Islet of Langerhans (tissue), 1 donor: ENCODE results near the gene BAD.
"Not testable (repeated sequence)": the region's sequence is repeated elsewhere in the genome, so short reads cannot be mapped to it uniquely, and the experiment has no call there.

ENCODE experiments used
- FAIRE-seq: peaks from one replicate; lab custom pipeline; 2011; peaks lifted over from hg19 to GRCh38; lab: Jason Lieb, UNC

The BAD gene

DNA sequence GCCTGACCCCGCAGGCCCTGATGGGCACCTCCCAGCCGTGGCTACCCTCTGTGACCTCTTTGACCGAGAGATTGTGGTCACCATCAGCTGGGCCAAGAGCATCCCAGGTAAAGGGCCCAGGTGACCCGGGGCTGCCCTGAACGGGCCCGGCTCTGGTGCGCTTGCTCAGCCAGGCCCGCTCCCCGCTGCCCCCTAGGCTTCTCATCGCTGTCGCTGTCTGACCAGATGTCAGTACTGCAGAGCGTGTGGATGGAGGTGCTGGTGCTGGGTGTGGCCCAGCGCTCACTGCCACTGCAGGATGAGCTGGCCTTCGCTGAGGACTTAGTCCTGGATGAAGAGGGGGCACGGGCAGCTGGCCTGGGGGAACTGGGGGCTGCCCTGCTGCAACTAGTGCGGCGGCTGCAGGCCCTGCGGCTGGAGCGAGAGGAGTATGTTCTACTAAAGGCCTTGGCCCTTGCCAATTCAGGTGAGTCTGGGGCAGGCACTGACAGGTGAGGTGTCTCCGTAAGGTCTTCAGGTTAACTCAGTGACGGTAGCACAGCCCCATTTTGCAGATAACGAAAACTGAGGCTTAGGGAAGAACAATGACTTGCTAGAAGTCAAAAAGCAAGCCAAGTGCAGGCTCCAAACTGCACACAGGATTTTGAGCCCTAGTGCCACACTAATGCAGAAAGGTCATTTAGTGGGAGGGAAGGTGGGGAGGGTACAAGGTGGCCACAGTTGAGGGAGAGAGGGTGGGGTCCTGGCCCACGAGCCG, 30.5 kb upstream of the BAD start:
- no peak for FAIRE-seq

DNA sequence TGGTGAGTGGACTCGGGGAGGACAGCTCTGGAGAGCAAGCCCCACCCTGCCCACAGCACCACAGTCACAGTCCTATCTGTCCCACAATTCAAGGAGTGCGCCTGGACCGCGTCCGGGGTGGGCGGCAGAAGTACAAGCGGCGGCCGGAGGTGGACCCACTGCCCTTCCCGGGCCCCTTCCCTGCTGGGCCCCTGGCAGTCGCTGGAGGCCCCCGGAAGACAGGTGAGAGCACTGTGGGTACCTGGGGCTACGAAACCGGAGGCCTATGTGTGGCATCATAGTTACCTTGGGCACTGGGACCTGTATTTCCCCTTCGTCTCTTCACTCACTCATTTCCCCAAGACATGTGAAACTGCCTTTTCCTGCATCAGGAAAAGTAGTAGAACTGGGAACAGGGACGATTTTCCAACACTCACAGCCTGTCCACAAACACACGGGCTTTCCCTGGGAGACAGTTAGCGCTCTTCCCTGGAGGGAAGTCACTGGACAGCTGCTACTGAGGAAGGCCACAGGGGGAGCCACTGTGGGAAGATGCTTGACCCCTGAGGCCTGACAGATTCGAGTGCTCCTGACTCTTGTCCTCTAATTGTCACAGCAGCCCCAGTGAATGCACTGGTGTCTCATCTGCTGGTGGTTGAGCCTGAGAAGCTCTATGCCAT, 29.8 kb upstream of the BAD start:
- FAIRE-seq = no peak

DNA sequence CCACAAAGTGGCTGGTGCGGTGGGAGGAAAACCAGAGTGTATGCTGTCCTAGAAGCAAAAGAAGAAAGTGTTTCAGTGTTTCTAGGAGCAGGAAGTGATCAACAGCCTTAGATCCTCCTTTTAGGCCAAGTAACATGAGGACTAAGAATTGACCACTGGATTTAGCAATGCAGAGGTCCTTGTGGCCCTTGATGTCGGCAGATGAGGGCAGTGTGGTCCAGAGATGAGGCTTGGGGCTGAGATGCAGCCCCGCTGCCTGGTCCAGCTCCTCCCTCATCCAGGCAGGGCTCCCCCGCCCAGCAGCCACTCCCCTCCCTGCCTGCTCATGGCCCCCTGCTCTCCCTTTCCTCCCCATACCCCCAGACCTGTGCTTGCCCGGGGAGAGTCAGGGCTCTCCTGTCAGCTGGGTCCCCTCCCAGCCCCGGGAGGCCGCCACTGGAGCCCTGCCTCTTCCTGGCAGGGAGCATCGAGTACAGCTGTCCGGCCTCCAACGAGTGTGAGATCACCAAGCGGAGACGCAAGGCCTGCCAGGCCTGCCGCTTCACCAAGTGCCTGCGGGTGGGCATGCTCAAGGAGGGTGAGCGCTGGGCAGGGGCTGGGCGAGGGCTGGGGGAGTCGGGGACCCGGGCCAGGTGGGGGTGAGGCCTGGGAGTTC, 29.2 kb upstream of the BAD start:
- FAIRE-seq = no peak

DNA sequence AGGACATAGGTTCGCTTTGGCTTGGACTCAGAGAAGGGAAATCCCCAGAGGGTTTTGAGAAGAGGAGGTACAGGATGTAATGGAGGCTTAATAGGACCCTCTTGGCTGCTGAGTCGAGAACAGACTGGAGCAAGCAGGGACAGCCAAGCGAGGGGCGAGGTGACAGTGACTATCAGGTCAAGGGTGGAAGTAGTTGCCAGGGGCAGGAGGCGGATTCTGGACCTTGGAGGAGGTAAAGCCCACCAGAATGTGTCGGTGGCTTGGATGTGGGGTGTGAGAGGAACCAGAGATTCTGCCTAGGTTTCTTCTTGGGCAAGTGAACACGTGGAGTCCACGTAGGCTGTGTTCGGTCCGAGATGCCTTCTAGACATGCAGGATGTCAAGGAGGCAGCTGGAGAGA, 28.5 kb upstream of the BAD start:
- no peak for FAIRE-seq

DNA sequence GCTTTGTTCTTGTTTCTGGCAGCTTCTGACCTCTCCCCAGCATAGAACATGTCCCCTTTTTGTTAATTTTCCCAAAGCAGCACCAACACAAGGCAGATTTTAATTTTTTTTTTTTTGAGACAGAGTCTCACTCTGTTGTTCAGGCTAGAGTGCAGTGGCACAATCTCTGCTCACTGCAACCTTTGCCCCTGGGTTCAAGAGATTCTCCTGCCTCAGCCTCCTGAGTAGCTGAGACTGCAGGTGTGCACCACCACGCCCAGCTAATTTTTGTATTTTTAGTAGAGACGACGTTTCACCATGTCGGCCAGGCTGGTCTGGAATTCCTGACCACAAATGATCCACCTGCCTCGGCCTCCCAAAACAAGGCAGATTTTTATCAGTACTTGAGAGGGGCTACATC, 23.3 kb upstream of the BAD start:
- FAIRE-seq = not testable (repeated sequence)

DNA sequence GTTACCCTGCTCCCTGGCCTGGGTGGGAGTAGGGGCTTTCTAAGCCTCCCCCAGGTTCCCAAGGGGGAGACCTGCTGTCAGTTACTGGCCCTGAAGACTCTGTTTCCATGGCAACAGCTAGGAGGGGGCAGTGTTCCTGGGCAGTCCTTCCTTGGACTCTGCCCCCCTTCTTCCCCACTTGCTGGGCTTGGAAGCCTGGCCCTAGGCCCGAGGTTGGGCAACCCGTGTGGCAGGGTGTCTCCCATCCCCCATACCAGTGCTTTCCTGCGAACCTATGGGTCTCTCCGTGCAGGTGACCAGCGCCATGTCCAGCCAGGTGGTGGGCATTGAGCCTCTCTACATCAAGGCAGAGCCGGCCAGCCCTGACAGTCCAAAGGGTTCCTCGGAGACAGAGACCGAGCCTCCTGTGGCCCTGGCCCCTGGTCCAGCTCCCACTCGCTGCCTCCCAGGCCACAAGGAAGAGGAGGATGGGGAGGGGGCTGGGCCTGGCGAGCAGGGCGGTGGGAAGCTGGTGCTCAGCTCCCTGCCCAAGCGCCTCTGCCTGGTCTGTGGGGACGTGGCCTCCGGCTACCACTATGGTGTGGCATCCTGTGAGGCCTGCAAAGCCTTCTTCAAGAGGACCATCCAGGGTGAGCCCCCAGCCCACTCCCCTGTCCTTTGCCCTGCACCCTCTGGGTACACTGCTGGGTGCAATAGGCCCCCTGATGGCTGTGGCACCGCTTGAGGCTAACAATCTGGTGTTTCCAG, 22.6 kb upstream of the BAD start:
- no peak for FAIRE-seq

DNA sequence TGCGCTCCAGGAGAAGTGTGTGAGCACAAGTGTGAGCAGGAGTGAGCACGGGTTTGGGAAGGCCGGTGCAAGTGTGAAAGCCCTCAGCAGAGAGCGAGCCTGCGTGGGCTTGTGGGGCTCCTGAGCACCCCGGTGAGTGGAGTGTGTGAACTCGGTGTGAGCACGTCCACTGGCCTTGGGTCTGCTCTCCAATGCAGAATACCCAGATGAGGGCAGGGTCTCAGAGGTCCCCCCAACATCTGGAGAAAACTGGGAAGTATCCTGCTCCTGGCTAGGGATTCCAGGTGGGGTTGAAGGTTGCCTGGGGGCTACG, 22.1 kb upstream of the BAD start:
- no peak for FAIRE-seq

DNA sequence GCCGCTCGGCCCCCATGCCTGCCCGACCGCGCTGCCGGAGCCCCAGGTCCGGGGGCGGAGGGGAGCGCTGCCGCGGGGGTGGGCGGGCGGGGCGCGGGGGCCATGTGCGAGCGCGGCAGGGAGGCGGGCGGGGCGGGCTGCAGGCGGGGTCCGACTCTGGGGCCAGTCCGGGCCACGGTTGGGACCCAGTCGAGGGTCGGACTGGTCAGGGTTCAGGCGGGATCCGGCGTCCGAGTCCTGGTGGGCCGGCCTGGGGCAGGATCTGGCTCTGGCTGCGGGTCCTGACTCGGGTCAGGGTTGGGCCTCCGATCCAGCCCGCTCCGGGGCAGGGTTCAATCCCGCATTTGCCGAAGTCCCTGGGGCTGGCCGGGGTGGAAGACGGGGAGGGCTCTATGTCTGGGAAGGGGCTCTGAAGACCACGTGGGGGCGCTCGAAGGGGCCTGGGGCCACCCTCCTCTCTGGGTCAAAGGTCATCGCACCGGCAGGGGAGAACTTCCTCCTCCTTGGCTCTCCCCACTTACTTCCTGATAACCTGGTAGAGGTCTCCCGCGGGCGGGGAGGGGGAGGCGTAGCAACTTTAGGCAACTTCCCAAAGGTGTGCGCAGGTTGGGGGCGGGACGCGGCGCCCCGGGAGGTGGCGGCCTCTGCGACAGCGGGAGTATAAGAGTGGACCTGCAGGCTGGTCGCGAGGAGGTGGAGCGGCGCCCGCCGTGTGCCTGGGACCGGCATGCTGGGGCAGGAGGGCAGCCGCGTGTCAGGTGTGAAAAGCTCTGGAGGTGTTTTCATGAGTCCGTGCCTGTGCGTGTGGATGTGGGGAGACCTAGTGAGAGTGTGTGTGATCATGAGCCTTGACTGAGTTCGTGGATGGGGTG, 21.5 kb upstream of the BAD start:
- FAIRE-seq = no peak

DNA sequence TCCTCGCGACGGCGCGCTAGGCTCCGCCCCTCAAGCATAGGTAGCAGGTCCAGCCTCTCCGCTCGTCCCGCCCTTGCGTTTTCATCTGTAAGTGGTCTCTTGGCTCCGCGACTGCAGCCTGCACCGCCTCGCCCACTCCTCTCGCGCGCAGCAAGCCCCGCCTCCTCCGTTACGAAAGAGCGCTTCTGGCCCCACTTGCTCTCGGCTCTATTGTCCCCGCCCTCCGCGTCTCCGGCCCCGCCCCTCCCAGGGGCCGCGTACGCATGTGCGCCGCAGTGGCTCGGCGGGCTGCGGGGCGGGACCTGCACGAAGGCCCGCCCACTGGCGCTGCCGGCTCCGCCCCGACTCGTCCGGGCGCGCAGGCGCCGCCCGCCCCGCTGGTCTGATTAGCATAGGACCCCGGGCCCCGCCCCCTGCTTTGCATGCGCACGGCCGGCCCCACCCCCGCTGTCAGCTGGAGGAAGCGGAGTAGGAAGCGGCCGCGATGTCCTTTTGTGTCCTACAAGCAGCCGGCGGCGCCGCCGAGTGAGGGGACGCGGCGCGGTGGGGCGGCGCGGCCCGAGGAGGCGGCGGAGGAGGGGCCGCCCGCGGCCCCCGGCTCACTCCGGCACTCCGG, 20.7 kb upstream of the BAD start, which contains the start of gene ESRRA:
Gene ESRRA (plus strand): TSS at position 450 of the 616 bp plus-strand sequence. CDS start 1,656 bp downstream, outside the sequence.
- FAIRE-seq = no peak

DNA sequence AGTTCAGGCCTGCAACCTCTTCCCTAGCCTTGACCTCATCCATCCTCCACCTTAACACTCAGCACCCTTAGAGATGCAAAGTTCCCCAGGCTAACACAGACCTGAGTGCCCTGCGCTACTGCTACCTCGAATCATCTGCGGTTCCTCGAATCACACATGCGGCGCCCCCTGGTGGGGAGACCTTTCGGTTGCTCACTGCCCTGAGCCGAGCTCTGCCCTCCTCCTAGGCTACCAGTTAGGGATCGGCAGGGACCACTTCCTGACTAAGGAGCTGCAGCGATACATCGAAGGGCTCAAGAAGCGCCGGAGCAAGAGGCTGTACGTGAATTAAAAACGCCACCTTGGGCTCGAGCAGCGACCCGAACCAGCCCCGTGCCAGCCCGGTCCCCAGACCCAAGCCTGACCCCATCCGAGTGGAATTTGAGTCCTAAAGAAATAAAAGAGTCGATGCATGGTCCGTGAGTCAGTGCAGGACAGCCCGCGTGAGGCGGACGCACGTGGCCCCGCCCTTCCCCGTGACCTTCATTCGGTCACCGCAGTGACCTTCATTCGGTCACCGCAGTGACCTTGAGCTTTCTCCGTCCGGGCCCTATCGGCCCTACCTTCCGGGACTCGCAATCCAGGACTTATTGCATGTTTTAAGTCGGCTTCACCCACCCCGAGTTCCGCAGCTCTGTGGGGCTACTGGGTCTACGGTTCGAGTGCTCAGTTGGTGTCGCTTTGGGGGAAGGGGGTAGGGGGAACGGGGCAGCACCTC, 20.0 kb upstream of the BAD start:
- FAIRE-seq = no peak

DNA sequence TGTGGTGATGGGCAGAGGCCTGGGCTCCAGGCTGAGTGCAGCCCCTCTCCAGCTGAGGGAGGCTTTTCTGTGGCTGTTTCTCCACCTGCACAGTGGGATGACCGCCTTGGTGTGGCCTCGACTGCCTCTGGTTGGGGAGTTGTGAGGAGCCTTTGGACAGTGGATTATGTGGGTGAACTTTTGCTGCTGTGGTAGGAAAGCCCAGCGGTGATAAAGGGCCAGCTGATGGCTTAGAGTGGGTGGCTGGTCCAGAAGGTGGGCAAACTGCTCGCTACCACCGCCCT, 19.5 kb upstream of the BAD start:
- no peak for FAIRE-seq

DNA sequence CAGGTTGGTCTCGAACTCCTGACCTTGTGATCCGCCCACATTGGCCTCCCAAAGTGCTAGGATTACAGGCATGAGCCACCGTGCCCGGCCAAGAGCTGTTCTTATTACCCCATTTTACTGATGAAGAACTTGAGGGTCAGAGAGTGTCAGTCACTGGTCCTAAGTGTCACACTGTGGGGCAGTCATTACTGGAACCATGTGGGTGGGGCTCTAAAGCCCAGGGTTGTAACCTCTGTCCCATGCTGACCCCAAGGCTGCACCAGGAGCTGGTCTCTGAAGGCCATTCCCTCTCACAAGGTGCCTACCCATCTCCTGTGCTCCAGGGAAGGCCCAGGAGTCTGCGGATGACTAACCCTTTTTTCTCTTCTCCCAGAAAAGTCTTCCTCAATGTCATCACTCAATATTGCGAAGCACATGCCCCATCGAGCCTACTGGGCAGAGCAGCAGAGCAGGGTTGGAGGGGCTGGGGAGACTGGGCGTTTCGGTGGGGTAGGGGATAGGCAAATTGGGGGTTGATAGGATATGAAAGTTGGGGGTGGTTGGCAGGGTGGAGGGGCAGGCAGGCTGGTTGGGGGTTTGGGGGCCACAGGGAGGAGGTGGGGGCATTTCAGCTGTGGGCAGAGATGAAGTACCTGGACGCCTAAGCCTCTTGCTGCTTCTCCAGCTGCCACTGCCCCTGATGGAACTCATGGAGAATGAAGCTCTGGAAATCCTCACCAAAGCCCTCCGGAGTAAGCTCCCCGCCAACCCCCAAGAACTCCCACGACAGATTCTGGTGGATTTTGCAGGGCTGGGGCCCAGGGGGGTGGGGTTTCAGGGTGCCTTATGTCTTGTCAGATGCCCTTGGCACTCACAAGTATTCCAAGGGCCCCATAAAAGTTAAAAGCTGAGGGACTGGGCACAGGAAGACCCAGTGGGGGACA, 18.9 kb upstream of the BAD start:
- no peak for FAIRE-seq

DNA sequence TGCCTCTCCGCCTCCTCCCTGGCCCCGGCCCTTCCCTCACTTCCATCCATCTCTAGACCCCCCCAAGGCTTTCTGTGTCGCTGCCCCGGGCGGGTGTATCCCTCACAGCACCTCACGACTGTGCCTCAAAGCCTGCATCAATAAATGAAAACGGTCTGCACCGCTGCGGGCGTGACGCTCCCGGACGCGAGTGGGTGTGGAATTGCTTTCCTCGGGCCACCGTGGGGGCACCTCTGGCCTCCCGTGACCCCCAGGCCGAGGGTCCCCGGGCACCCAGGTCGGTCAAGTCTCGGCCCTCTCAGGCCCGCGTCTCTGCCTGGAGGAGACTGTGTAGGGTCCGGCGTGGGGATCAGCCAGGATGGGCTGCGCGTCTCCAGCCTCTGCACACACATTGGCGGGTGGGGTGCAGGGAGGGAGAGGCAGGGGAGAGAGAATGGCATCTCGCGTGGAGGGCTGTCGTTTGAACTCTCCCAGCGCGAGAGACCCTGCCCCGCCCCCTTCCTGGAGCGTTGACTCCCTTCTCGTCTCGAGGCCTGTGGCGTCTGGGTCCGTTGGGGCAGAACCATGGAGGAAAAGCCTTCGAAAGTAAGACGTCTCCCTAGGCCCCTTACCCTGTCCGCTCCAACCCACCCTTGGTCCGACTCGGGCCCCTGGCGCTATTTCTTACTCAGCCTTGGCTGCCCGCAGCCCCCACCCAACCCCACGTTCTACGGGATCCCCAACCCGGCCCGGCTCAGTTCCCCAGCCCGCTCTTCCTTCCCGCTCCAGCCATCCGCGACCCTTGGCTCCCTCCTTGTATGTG, 15.6 kb upstream of the BAD start, which contains the start of gene CATSPERZ:
Gene CATSPERZ (plus strand): TSS at position 512 of the 802 bp plus-strand sequence. CDS start 53 bp downstream, at position 565.
- no peak for FAIRE-seq

DNA sequence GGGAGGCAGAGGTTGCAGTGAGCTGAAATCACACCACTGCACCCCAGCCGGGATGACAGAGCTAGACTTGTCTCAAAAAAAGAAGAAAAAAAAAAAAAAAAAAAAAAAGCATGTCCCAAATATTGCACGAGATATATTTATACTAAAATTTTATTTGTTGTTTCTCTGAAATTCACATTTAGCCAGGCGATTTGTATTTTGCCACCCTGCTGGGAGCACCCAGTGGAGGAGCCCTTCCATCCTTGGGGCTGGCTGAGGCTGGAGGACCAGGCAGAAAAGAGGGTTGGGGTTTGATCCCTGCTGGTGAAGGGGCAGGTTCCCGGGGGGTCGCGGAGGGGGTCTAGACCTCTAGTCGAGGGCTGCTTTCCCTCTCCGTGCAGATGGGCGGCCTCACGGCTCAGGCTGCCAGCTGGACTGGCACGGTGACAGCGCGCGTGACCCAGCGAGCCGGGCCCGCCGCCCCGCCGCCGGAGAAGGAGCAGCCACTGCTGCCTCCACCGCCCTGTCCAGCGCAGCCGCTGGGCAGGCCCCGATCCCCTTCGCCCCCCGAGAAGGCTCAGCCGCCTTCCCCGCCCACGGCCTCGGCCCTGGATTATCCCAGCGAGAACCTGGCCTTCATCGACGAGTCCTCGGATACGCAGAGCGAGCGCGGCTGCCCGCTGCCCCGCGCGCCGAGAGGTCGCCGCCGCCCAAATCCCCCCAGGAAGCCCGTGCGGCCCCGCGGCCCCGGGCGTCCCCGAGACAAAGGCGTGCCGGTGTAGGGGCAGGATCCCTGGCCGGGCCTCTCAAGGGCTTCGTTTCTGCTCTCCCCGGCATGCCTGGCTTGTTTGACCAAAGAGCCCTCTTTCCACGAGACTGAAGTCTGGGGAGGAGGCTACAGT, 14.7 kb upstream of the BAD start:
- no peak for FAIRE-seq

DNA sequence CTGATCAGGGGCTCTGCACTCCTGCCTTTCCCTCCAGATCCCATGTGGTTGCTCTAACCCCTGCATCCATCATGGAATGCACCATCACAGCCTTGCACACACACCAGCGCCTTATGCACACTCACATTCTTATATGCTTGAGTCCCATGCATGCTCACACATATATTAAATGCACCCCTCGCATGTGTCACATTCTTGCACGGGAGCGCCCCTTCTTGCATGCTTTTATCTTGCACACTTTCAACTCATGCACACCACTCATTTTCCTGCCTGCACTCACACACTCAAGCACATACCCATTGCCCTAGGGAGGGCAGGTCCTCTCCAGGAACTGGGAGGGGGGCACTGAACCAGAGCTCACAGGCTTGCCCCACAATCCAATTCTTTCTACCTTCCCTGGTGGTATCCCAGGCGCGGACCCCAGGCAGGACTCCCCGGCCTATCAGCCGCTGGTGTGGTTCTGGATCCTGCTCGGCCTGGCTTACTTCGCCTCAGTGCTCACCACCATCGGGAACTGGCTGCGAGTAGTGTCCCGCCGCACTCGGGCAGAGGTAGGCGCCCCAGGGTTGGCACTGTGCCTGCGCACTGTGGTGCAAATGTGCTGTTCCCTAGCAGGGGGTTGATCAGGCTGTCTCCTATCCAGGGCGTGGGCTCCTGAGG, 13.4 kb upstream of the BAD start:
- FAIRE-seq = no peak

DNA sequence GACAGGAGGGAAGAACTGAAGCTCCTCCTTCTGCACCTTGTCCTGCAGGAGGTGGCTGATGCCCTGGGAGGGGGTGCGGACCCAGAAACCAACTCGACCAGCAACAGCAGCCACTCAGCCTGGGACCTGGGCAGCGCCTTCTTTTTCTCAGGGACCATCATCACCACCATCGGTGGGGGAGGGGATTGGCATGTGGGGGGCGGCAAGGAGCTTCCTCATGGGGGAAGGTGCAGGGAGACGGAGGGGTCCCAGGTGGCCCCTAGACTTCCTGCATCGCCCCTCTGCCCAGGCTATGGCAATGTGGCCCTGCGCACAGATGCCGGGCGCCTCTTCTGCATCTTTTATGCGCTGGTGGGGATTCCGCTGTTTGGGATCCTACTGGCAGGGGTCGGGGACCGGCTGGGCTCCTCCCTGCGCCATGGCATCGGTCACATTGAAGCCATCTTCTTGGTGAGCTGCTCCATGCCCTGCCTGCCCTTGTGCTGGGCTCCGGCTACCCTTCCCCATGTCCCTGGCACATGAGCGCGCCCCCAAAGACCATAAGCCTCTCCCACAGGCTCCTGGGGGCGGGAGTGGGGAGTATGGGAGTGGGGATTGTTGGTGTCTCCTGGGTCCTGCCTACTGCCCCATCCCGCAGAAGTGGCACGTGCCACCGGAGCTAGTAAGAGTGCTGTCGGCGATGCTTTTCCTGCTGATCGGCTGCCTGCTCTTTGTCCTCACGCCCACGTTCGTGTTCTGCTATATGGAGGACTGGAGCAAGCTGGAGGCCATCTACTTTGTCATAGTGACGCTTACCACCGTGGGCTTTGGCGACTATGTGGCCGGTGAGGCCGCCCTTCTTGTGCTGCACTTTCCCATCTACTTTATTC, 12.6 kb upstream of the BAD start:
- FAIRE-seq = no peak
